Measurements from ENCODE around the gene CLSTN2. TPM values are rescaled to one million over a fixed set of nuclear protein-coding genes. Genes with fewer than 3 reads are reported as not detected.

The CLSTN2 gene
- total RNA-seq, 2 donors from 2014 or later = 0.82 to 1.3 TPM

DNA sequence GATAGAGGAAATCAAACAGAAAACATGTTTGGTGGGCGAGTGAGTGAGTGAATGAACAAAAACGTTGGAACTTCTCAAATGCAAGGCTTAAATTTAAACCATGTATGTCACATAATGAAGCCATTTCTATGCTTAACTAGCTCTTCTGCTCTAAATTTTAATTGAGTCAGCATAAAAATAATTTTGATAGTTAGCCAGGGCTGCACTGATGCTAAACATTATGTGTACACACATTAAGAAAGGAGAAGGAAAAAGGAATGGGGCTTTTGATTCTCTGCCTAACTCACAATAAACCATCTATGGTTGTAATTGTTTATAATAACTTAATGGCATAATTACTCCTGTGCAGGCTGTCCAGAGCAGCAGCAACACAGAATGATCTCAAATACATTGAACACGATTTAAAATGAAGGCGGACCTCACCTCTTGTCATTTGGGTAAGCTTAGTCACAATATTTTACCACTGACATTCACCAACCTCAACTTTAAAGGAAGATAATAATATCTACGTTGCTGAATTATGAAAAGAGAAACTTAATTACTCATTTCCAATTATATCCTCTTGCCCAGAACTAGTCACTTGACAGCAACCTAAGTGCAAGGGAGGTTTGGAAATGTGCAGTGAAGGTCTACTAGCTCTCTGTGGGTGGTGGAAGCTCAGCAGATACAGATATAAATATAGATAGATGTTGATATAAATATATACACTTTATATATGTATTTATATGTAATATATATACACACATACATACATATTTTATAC, 424.4 kb downstream of the CLSTN2 start:
- Histone ChIP-seq H3K36me3 (no peaks in the 10 kb centered on the region), H3K9ac (ENCODE audit: low read depth in 2 of 2, low read length in 2 of 2) (no peak overlapping the region), H3K27me3 (no peaks in the 10 kb centered on the region), H3K4me1 (no peaks in the 10 kb centered on the region), H3K4me3 (no peak overlapping the region), H3K9me3 (no peaks in the 10 kb centered on the region), H3K27ac (no peak overlapping the region)
- no peak for DNase-seq
- intact Hi-C loops (cut with DNase I) = loop anchor here (5.0 kb wide), 1 partner anchor 328 kb away; no protein-coding TSS in a partner anchor
- no peak for TF ChIP-seq CTCF (IDR thresholded peaks at IDR 0.05)

DNA sequence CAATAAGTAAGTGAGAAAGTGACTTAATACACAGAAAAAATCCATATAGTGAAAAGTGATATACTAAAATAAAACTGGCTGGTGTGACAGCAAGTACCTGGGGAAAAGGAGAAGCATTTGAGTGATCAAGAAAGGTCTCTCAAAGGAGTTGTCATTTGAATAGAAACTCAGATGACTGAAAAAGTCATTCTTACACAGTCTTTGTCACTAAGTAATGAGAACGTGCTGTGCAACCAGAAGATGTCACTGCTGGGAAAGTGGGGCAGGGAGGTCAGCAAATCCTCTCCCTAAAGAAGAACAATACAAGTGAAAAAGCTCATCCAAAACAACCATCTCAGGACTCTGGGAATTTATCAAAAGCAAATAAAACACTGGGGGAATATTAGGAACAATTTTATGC, 425.3 kb downstream of the CLSTN2 start:
- DNase-seq = no peak
- no peak overlapping the region for H3K27ac ChIP-seq
- no peaks in the 10 kb centered on the region for H3K9me3 ChIP-seq
- no peak overlapping the region for H3K4me3 ChIP-seq
- intact Hi-C loops (cut with DNase I) = no loop called here
- no peak for TF ChIP-seq CTCF (IDR thresholded peaks at IDR 0.05)
- no peaks in the 10 kb centered on the region for H3K36me3 ChIP-seq
- H3K4me1 ChIP-seq = no peaks in the 10 kb centered on the region
- H3K9ac ChIP-seq (ENCODE audit: low read depth in 2 of 2, low read length in 2 of 2) = no peak overlapping the region
- no peaks in the 10 kb centered on the region for H3K27me3 ChIP-seq

DNA sequence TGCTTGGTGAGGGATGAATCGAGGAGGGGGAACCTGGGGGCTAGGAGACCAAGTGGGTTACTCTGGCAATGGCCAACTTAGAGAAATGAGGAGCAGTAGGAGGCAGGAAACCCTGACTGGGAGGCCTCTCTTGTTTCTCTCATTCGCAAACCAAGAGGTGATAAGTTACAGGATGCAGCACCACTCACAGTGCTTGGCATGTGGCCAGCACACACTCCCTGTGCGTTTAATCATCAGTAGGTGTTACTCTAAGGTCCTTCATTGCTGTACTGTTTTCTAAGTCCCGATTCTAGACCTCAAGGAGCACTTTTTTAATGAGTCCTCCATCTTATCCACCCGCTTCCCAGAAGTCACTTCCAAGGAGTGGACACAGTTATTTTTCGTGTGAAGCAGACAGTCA, 428.8 kb downstream of the CLSTN2 start:
- DNase-seq = no peak
- TF ChIP-seq CTCF (IDR thresholded peaks at IDR 0.05) = no peak

GRCh38 chr3:140365872-140366697, 431.1 kb downstream of the CLSTN2 start:
- intact Hi-C loops (cut with DNase I) = no loop called here
- Histone ChIP-seq H3K36me3 (no peaks in the 10 kb centered on the region), H3K9me3 (no peaks in the 10 kb centered on the region), H3K4me1 (no peaks in the 10 kb centered on the region), H3K4me3 (no peak overlapping the region), H3K27me3 (no peaks in the 10 kb centered on the region), H3K9ac (ENCODE audit: low read depth in 2 of 2, low read length in 2 of 2) (no peak overlapping the region), H3K27ac (no peak overlapping the region)
- DNase-seq = no peak
- TF ChIP-seq CTCF (IDR thresholded peaks at IDR 0.05) = no peak

More for the DNA sequence above, 428.8 kb downstream of the CLSTN2 start:
- Histone ChIP-seq H3K27ac (no peak overlapping the region), H3K4me3 (no peak overlapping the region), H3K27me3 (no peaks in the 10 kb centered on the region), H3K36me3 (no peaks in the 10 kb centered on the region), H3K9me3 (no peaks in the 10 kb centered on the region), H3K4me1 (no peaks in the 10 kb centered on the region), H3K9ac (ENCODE audit: low read depth in 2 of 2, low read length in 2 of 2) (no peak overlapping the region)
- intact Hi-C loops (cut with DNase I) = no loop called here

GRCh38 chr3:140368223-140368811, 433.3 kb downstream of the CLSTN2 start:
- Histone ChIP-seq H3K27me3 (no peaks in the 10 kb centered on the region), H3K27ac (no peak overlapping the region), H3K36me3 (no peaks in the 10 kb centered on the region), H3K9me3 (no peaks in the 10 kb centered on the region), H3K4me1 (no peaks in the 10 kb centered on the region), H3K9ac (ENCODE audit: low read depth in 2 of 2, low read length in 2 of 2) (no peak overlapping the region), H3K4me3 (no peak overlapping the region)
- DNase-seq = no peak
- intact Hi-C loops (cut with DNase I) = no loop called here
- TF ChIP-seq CTCF (IDR thresholded peaks at IDR 0.05) = no peak

Data from colonic mucosa (tissue), 4 donors.